K562 (cell line): ENCODE measurements around the gene BNC2. TPM values are rescaled to one million over a fixed set of nuclear protein-coding genes. Genes with fewer than 3 reads are reported as not detected.

Source experiments
- ATAC-seq: fragments of 200-7000 bp; cut with Tn5 transposase; 3 replicates; pipeline ENCODE4 v1.9.1; 2020; ENCODE audit warnings: moderate library complexity
- BruUV-seq: library from RNA; stranded (reverse); fragments of 400-500 nt; replicated peaks from 2 replicates; lab custom pipeline; 2021; lab: Mats Ljungman, UMichigan
- CTCF ChIA-PET: fragments of 300-600 bp; formaldehyde crosslinking; extraction: SDS; loops from one replicate; lab custom pipeline; 2021; ENCODE audit warnings: low intra/inter-chr PET ratio; lab: Yijun Ruan, JAX
- POLR2A ChIA-PET: fragments of 300-600, 350-650 bp; sonication (Branson Sonifier 250); formaldehyde crosslinking; extraction: SDS; loops from one replicate; lab custom pipeline; 2021; ENCODE audit warnings: antibody characterized with exemption, inconsistent platforms; lab: Yijun Ruan, JAX
- DNase-seq, 4 experiments: peaks; one replicate each; pipeline versions ENCODE4 v3.0.0 to v3.0.0-alpha.2; 2011 to 2018; ENCODE audit warnings: low spot score in 3 of 4, mixed read lengths in 3 of 4; ENCODE audit errors: extremely low read depth in 1 of 4
- FAIRE-seq: peaks from 2 replicates; lab custom pipeline; 2011; peaks lifted over from hg19 to GRCh38; lab: Jason Lieb, UNC
- H2AFZ ChIP-seq: 2 replicates; pipeline ENCODE4 v1.6.0; 2011; ENCODE audit warnings: low read depth, low read length, control low read depth, inconsistent platforms
- H3K27ac ChIP-seq: fragments of 200-600 bp; 3 replicates; pipeline ENCODE4 v1.8.0; 2011; ENCODE audit warnings: low read depth, mild to moderate bottlenecking, control low read depth, inconsistent platforms, low read length, moderate library complexity, mixed read lengths; ENCODE audit errors: extremely low read depth
- H3K27me3 ChIP-seq, 2 experiments: fragments of 300-600 bp in 1 of 2; 2 replicates in 1 of 2; 3 replicates in 1 of 2; pipeline versions ENCODE4 v1.6.0 to v1.8.0; 2011; ENCODE audit warnings: inconsistent platforms in 2 of 2, low read length in 2 of 2, mild to moderate bottlenecking in 1 of 2, mixed read lengths in 1 of 2, moderate library complexity in 1 of 2; ENCODE audit not compliant: control insufficient read depth in 2 of 2, insufficient read depth in 2 of 2
- H3K36me3 ChIP-seq: fragments of 300-600 bp; 3 replicates; pipeline ENCODE4 v1.8.0; 2011; ENCODE audit warnings: mild to moderate bottlenecking, low read length, inconsistent platforms; ENCODE audit not compliant: control insufficient read depth, insufficient read depth
- H3K4me1 ChIP-seq, 2 experiments: fragments of 200-600 bp in 1 of 2; replicated peaks in 1 of 2; 2 replicates in 1 of 2; 3 replicates in 1 of 2; pipeline versions ENCODE4 v1.5.1 to v1.8.0; 2011; ENCODE audit warnings: inconsistent platforms in 2 of 2, low read length in 2 of 2, mild to moderate bottlenecking in 1 of 2, mixed read lengths in 1 of 2, moderate library complexity in 1 of 2; ENCODE audit not compliant: control insufficient read depth in 2 of 2, insufficient read depth in 2 of 2
- H3K4me2 ChIP-seq: 2 replicates; pipeline ENCODE4 v1.6.1; 2011; ENCODE audit warnings: low read length, control low read depth, inconsistent platforms, mixed read lengths; ENCODE audit not compliant: insufficient read depth
- H3K4me3 ChIP-seq: fragments of 200-600 bp; sonication (generic), shearing (Covaris generic); 2 replicates; pipeline ENCODE4 v1.5.1; 2016; ENCODE audit warnings: control low read depth, inconsistent platforms
- H3K79me2 ChIP-seq: fragments of 200-600 bp; 3 replicates; pipeline ENCODE4 v1.8.0; 2011; ENCODE audit warnings: low read length, inconsistent platforms; ENCODE audit not compliant: control insufficient read depth, insufficient read depth
- H3K9ac ChIP-seq, 2 experiments: 2 replicates each; pipeline versions ENCODE4 v1.6.0 to v1.6.1; 2011; ENCODE audit warnings: low read depth in 2 of 2, low read length in 2 of 2, control low read depth in 1 of 2, inconsistent platforms in 1 of 2, mild to moderate bottlenecking in 1 of 2, mixed read lengths in 1 of 2; ENCODE audit not compliant: insufficient read depth in 1 of 2
- H3K9me1 ChIP-seq: one replicate; pipeline ENCODE4 v1.6.0; 2011; ENCODE audit warnings: inconsistent platforms, mild to moderate bottlenecking, low read length, moderate library complexity; ENCODE audit not compliant: control insufficient read depth, insufficient read depth
- H3K9me3 ChIP-seq: replicated peaks from 2 replicates; pipeline ENCODE4 v1.5.1; 2011; ENCODE audit warnings: low read depth, low read length, inconsistent platforms; ENCODE audit not compliant: control insufficient read depth, insufficient read depth
- H4K20me1 ChIP-seq: replicated peaks from 2 replicates; pipeline ENCODE4 v1.6.1; 2011; ENCODE audit warnings: low read length, inconsistent platforms, mixed read lengths; ENCODE audit not compliant: control insufficient read depth, insufficient read depth
- BRCA1 ChIP-seq, 2 experiments: fragments of 450-650 bp in 1 of 2; sonication (generic) in 1 of 2; formaldehyde crosslinking in 1 of 2; IDR thresholded peaks; 2 replicates each; pipeline versions ENCODE4 v1.5.0 to v1.6.1; 2017 to 2020; ENCODE audit warnings: mild to moderate bottlenecking in 1 of 2, missing genetic modification reagents in 1 of 2
- ELF2 ChIP-seq: fragments of 250-450 bp; sonication (Bioruptor Pico); IDR thresholded peaks from 2 replicates; pipeline ENCODE4 v1.5.0; 2021; ENCODE audit warnings: mild to moderate bottlenecking
- KLF1 ChIP-seq: fragments of 450-650 bp; IDR thresholded peaks from 2 replicates; pipeline ENCODE4 v1.6.1; 2016; ENCODE audit warnings: missing genetic modification characterization, missing compliant biosample characterization
- MTA3 ChIP-seq: fragments of 450-650 bp; formaldehyde crosslinking; IDR thresholded peaks from 2 replicates; pipeline ENCODE4 v1.6.1; 2017; ENCODE audit warnings: mild to moderate bottlenecking, borderline replicate concordance
- NCOA4 ChIP-seq: fragments of 450-650 bp; IDR thresholded peaks from 2 replicates; pipeline ENCODE4 v1.6.1; 2018; ENCODE audit warnings: mild to moderate bottlenecking; ENCODE audit not compliant: partially characterized antibody
- PRMT5 ChIP-seq: sonication (generic); formaldehyde crosslinking; IDR thresholded peaks from 2 replicates; pipeline ENCODE4 v1.5.0; 2020; ENCODE audit warnings: missing genetic modification reagents
- SMAD2 ChIP-seq: fragments of 150-350 bp; IDR thresholded peaks from 2 replicates; pipeline ENCODE4 v1.6.1; 2014; ENCODE audit warnings: low read depth, mild to moderate bottlenecking, low read length
- SMAD4 ChIP-seq: fragments of 250-450 bp; sonication (Bioruptor Pico); conservative IDR thresholded peaks from 2 replicates; pipeline ENCODE4 v1.8.0; 2021; ENCODE audit warnings: inconsistent platforms, mild to moderate bottlenecking, moderate library complexity
- SMARCE1 ChIP-seq: fragments of 450-650 bp; IDR thresholded peaks from 2 replicates; pipeline ENCODE4 v1.7.1; 2016; ENCODE audit warnings: mild to moderate bottlenecking
- SP2 ChIP-seq: IDR thresholded peaks from 2 replicates; pipeline ENCODE4 v1.6.1; 2011; ENCODE audit warnings: mild to moderate bottlenecking, low read depth, low read length, moderate library complexity; ENCODE audit not compliant: poor library complexity, severe bottlenecking; ENCODE audit errors: extremely low read depth
- TCF3 ChIP-seq: sonication (generic); formaldehyde crosslinking; IDR thresholded peaks from 2 replicates; pipeline ENCODE4 v1.4.0; 2020; ENCODE audit warnings: mild to moderate bottlenecking, missing genetic modification reagents
- UBTF ChIP-seq, 2 experiments: IDR thresholded peaks; 2 replicates each; pipeline ENCODE4 v1.6.1; 2012; ENCODE audit warnings: improper control_type of control experiment in 2 of 2, low read depth in 2 of 2, low read length in 2 of 2, borderline replicate concordance in 1 of 2
- ZNF707 ChIP-seq: fragments of 250-450 bp; sonication (Bioruptor Pico); conservative IDR thresholded peaks from 2 replicates; pipeline ENCODE4 v1.8.0; 2022; ENCODE audit warnings: inconsistent platforms, mild to moderate bottlenecking, moderate library complexity
- WGBS: fragments of 100-300 bp; shearing (Covaris generic); methylation state at CpG from one replicate; pipeline ENCODE4 v1.1.6; 2016; ENCODE audit warnings: low coverage, mixed read lengths; ENCODE audit not compliant: insufficient coverage; ENCODE audit errors: missing lambda C conversion rate; 5-methylcytosine and 5-hydroxymethylcytosine counted together
- in situ Hi-C: fragments of 300-500 bp; cut with MboI; formaldehyde crosslinking; loops from 4 replicates; pipeline ENCODE4 v1.15.0; 2018; ENCODE audit warnings: inconsistent platforms, mixed read lengths
- intact Hi-C: fragments of 100-400 bp; cut with micrococcal nuclease; formaldehyde crosslinking; loops from 2 replicates; pipeline ENCODE4 v1.14.2; 2022
- polyA plus RNA-seq, 8 experiments: library from polyadenylated mRNA; depleted of rRNA in 4 of 8; stranded (reverse) in 5 of 8; unstranded in 3 of 8; fragments of >200 nt; fragmentation: Nextera tagmentation in 2 of 8; fragmentation: Illumina TruSeq in 1 of 8; extraction: Ambion mirVana in 2 of 8; extraction: Trizol in 1 of 8; gene quantifications; 2 replicates each; pipeline versions ENCODE4 v1.2.1 to v1.2.3, GENCODE V29; 2011 to 2014; ENCODE audit warnings: inconsistent platforms in 1 of 8, missing spikeins in 1 of 8
- total RNA-seq, 7 experiments: library from RNA; depleted of rRNA in 6 of 7; stranded (reverse); fragments of >200 nt in 6 of 7; fragmentation: Illumina TruSeq in 2 of 7; extraction: Trizol in 2 of 7; gene quantifications; 2 replicates each; pipeline versions ENCODE4 v1.2.1 to v1.2.3, GENCODE V29; 2011 to 2021; ENCODE audit warnings: low replicate concordance in 1 of 7
- TF ChIP-seq, protein P1 (sequence below): IDR thresholded peaks from 3 replicates; pipeline ENCODE4 v1.6.1; 2011; ENCODE audit warnings: borderline replicate concordance, mild to moderate bottlenecking, moderate library complexity; ENCODE audit not compliant: insufficient read length; ENCODE audit errors: extremely low read depth
- TF ChIP-seq, protein P2 (sequence below): fragments of 450-650 bp; IDR thresholded peaks from 2 replicates; pipeline ENCODE4 v1.6.1; 2016; ENCODE audit warnings: borderline replicate concordance

BNC2 gene
- total and polyA plus RNA-seq, 9 of the 15 experiments (the other 6 are each of a cell fraction or from before 2014, with no cell fraction given) = not detected

DNA sequence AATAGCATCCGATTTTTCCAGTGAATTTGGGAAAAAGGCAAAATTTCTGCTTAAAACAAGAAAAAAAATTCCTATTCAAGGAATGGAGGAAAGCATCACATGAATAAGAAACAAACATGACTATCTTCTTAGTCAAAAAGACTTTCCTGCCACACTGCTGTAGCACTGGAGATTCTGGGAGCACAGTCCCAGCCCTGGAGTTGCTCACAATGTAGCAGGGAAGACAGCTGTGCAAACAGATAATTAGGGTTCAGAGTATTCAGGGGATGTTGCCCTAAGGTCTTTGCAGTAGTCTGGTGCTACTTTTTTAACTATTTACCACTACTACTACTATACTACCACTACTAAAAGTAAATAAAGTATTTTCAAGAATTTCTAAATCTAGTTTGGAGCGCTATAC is 86.5 kb downstream of the BNC2 start (continued):
- TF ChIP-seq, protein P1, sequence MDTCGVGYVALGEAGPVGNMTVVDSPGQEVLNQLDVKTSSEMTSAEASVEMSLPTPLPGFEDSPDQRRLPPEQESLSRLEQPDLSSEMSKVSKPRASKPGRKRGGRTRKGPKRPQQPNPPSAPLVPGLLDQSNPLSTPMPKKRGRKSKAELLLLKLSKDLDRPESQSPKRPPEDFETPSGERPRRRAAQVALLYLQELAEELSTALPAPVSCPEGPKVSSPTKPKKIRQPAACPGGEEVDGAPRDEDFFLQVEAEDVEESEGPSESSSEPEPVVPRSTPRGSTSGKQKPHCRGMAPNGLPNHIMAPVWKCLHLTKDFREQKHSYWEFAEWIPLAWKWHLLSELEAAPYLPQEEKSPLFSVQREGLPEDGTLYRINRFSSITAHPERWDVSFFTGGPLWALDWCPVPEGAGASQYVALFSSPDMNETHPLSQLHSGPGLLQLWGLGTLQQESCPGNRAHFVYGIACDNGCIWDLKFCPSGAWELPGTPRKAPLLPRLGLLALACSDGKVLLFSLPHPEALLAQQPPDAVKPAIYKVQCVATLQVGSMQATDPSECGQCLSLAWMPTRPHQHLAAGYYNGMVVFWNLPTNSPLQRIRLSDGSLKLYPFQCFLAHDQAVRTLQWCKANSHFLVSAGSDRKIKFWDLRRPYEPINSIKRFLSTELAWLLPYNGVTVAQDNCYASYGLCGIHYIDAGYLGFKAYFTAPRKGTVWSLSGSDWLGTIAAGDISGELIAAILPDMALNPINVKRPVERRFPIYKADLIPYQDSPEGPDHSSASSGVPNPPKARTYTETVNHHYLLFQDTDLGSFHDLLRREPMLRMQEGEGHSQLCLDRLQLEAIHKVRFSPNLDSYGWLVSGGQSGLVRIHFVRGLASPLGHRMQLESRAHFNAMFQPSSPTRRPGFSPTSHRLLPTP = no peak
- TF ChIP-seq NCOA4 = no peak
- no peak for TF ChIP-seq MTA3
- TF ChIP-seq ZNF707 (CRISPR knock-in tag) = no peak

- no peaks in the 10 kb centered on the region for H3K9me3 ChIP-seq
- ChIA-PET POLR2A (interaction anchor here (0.7 kb wide), 1 partner anchor 22 kb away, joined by 3 read pairs; no protein-coding TSS in a partner anchor), CTCF (no interaction called here)
- H3K27me3 ChIP-seq = no peaks in the 10 kb centered on the region
- no peaks in the 10 kb centered on the region for H3K4me1 ChIP-seq
- H4K20me1 ChIP-seq = no peaks in the 10 kb centered on the region
- no peak overlapping the region for H3K27ac ChIP-seq
- H2AFZ ChIP-seq = no peak overlapping the region
- DNase-seq = no peak
- 0% methylated on average over 2 of the region's 3 CpGs for WGBS
- ATAC-seq = no peak
- intact Hi-C loops (no loop called here), in situ Hi-C loops (no loop called here)
- H3K79me2 ChIP-seq = no peaks in the 10 kb centered on the region
- no peaks in the 10 kb centered on the region for H3K36me3 ChIP-seq
- no peak overlapping the region for H3K4me2 ChIP-seq
- H3K4me3 ChIP-seq = no peak overlapping the region
- H3K9me1 ChIP-seq = no peaks in the 10 kb centered on the region
- BruUV-seq = no TSS peak
- no peak overlapping the region for H3K9ac ChIP-seq
- no peak for FAIRE-seq
- TF ChIP-seq KLF1 (no peak), TCF3 (CRISPR knock-in tag) (no peak), PRMT5 (CRISPR knock-in tag) (no peak), UBTF (IDR thresholded peaks at IDR 0.05; ENCODE audit: borderline replicate concordance in 1 of 2, low read depth in 2 of 2, low read length in 2 of 2) (no peak), SP2 (no peak), SMAD2 (no peak), ELF2 (CRISPR knock-in tag) (no peak), SMARCE1 (no peak), SMAD4 (CRISPR knock-in tag) (no peak), BRCA1 (IDR thresholded peaks at IDR 0.05) (no peak), BRCA1 (CRISPR knock-in tag; IDR thresholded peaks at IDR 0.05) (no peak)
- TF ChIP-seq, protein P2, sequence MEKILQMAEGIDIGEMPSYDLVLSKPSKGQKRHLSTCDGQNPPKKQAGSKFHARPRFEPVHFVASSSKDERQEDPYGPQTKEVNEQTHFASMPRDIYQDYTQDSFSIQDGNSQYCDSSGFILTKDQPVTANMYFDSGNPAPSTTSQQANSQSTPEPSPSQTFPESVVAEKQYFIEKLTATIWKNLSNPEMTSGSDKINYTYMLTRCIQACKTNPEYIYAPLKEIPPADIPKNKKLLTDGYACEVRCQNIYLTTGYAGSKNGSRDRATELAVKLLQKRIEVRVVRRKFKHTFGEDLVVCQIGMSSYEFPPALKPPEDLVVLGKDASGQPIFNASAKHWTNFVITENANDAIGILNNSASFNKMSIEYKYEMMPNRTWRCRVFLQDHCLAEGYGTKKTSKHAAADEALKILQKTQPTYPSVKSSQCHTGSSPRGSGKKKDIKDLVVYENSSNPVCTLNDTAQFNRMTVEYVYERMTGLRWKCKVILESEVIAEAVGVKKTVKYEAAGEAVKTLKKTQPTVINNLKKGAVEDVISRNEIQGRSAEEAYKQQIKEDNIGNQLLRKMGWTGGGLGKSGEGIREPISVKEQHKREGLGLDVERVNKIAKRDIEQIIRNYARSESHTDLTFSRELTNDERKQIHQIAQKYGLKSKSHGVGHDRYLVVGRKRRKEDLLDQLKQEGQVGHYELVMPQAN = no peak
These were observed 88.0 kb downstream of the BNC2 start for GRCh38 chr9:16782490-16782889.
